ENCODE data around the gene SFPQ. TPM values are rescaled to one million over a fixed set of nuclear protein-coding genes. Genes with fewer than 3 reads are reported as not detected.

Gene SFPQ
- total and polyA plus RNA-seq, 2 experiments from 2014 or later, result 170 to 183 TPM

- Histone ChIP-seq H3K79me2 (peaks cover 21% of the 10 kb centered on the region), H3K9me3 (ENCODE audit: low read depth) (no peaks in the 10 kb centered on the region), H3K27me3 (no peaks in the 10 kb centered on the region), H3K4me2 (no peak overlapping the region), H2AFZ (no peak overlapping the region), H3K9me2 (replicated peaks; ENCODE audit: insufficient read depth) (no peaks in the 10 kb centered on the region), H3K27ac (no peak overlapping the region), H3K4me1 (ENCODE audit: insufficient read depth) (peaks cover 11% of the 10 kb centered on the region), H4K20me1 (ENCODE audit: insufficient read depth, poor library complexity, severe bottlenecking) (peaks cover 43% of the 10 kb centered on the region), H3K4me3 (no peak overlapping the region), H3K36me3 (replicated peaks; ENCODE audit: insufficient read depth, low read depth) (peaks cover 11% of the 10 kb centered on the region)
- WGBS (ENCODE audit: low lambda C conversion rate, missing lambda C conversion rate), result 93% methylated on average over 9 of the region's 9 CpGs
- DNase-seq (ENCODE audit: low spot score), result no peak
- TF ChIP-seq CTCF (IDR thresholded peaks at IDR 0.05; ENCODE audit: poor library complexity) (no peak), EZH2phosphoT487 (IDR thresholded peaks at IDR 0.05; ENCODE audit: low read depth, severe bottlenecking, unreplicated experiment) (no peak), EZH2 (IDR thresholded peaks at IDR 0.05; ENCODE audit: borderline replicate concordance) (no peak)
Measured at GRCh38 chr1:35175098-35175576, 17.8 kb downstream of the SFPQ start.

- DNase-seq (ENCODE audit: low spot score), result no peak
- Histone ChIP-seq H3K4me1 (ENCODE audit: insufficient read depth) (peaks cover 9% of the 10 kb centered on the region), H3K9me2 (replicated peaks; ENCODE audit: insufficient read depth) (no peaks in the 10 kb centered on the region), H3K27ac (no peak overlapping the region), H3K27me3 (no peaks in the 10 kb centered on the region), H3K79me2 (peaks cover 13% of the 10 kb centered on the region), H3K4me2 (no peak overlapping the region), H4K20me1 (ENCODE audit: insufficient read depth, poor library complexity, severe bottlenecking) (peaks cover 31% of the 10 kb centered on the region), H2AFZ (no peak overlapping the region), H3K9me3 (ENCODE audit: low read depth) (no peaks in the 10 kb centered on the region), H3K36me3 (replicated peaks; ENCODE audit: insufficient read depth, low read depth) (peaks cover 11% of the 10 kb centered on the region), H3K4me3 (no peak overlapping the region)
- TF ChIP-seq EZH2 (IDR thresholded peaks at IDR 0.05; ENCODE audit: borderline replicate concordance) (no peak), CTCF (IDR thresholded peaks at IDR 0.05; ENCODE audit: poor library complexity) (no peak), EZH2phosphoT487 (IDR thresholded peaks at IDR 0.05; ENCODE audit: low read depth, severe bottlenecking, unreplicated experiment) (no peak)
- WGBS (ENCODE audit: low lambda C conversion rate, missing lambda C conversion rate), result 67% methylated on average over 2 of the region's 2 CpGs
Measured at GRCh38 chr1:35173909-35174540, 18.9 kb downstream of the SFPQ start.

- Histone ChIP-seq H3K9me3 (ENCODE audit: low read depth) (no peaks in the 10 kb centered on the region), H3K27ac (no peak overlapping the region), H2AFZ (no peak overlapping the region), H3K4me2 (no peak overlapping the region), H3K9me2 (replicated peaks; ENCODE audit: insufficient read depth) (no peaks in the 10 kb centered on the region), H3K79me2 (peaks cover 13% of the 10 kb centered on the region), H3K4me3 (no peak overlapping the region), H3K36me3 (replicated peaks; ENCODE audit: insufficient read depth, low read depth) (peaks cover 11% of the 10 kb centered on the region), H4K20me1 (ENCODE audit: insufficient read depth, poor library complexity, severe bottlenecking) (peaks cover 28% of the 10 kb centered on the region), H3K4me1 (ENCODE audit: insufficient read depth) (peaks cover 8% of the 10 kb centered on the region), H3K27me3 (no peaks in the 10 kb centered on the region)
- 90% methylated on average over 2 of the region's 2 CpGs for WGBS (ENCODE audit: low lambda C conversion rate, missing lambda C conversion rate)
- no peak for DNase-seq (ENCODE audit: low spot score)
- TF ChIP-seq EZH2 (IDR thresholded peaks at IDR 0.05; ENCODE audit: borderline replicate concordance) (no peak), CTCF (IDR thresholded peaks at IDR 0.05; ENCODE audit: poor library complexity) (no peak), EZH2phosphoT487 (IDR thresholded peaks at IDR 0.05; ENCODE audit: low read depth, severe bottlenecking, unreplicated experiment) (no peak)
Measured at GRCh38 chr1:35173491-35173890, 19.5 kb downstream of the SFPQ start.
